ENCODE results near the gene C1orf159.

The C1orf159 gene

DNA sequence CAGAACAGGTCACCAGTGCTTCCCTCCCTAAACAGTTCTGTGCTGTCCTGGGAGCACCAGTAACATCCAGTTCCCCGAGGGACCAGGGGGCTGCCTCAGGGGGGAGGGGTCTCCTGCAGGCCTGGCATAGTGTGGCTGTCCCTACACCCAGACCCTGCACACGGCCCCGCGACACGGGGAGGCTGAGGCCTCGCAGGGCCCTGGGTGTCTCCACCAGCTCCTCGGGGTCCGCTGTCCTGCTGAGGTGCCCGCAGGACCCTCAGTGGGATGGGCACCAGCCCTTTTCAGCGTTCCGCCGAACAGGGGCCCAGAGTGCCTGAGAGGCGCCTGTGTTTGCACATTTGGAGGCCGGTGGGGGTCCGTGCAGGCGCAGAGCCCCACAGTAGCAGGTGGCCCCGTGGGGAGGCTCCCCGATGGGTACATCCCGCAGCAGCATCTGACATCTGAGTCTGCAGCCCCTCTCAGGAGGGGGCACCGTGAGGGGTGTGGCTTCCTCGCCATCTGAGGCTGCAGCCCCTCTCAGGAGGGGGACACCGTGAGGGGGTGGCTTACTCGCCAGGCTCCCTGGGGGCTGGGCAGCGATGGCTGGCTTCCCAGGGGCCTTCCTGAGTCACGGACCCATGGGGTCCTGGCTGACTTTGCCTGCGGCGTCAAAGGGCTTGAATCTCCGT, 18.5 kb upstream of the C1orf159 start:
- Histone ChIP-seq H3K27me3 (ENCODE audit: control insufficient read depth, insufficient read depth, low read length) (no peaks in the 10 kb centered on the region), H3K9ac (no peak overlapping the region), H3K27ac (no peak overlapping the region), H3K4me2 (ENCODE audit: low read length) (no peak overlapping the region), H2AFZ (no peak overlapping the region), H3K4me3 (ENCODE audit: low read depth, low read length) (no peak overlapping the region), H3K4me1 (no peaks in the 10 kb centered on the region), H3K36me3 (ENCODE audit: control insufficient read depth, insufficient read depth, low read length) (no peaks in the 10 kb centered on the region), H3K9me3 (ENCODE audit: control insufficient read depth, low read length) (no peaks in the 10 kb centered on the region), H3K79me2 (no peaks in the 10 kb centered on the region)
- TF ChIP-seq, protein P1, sequence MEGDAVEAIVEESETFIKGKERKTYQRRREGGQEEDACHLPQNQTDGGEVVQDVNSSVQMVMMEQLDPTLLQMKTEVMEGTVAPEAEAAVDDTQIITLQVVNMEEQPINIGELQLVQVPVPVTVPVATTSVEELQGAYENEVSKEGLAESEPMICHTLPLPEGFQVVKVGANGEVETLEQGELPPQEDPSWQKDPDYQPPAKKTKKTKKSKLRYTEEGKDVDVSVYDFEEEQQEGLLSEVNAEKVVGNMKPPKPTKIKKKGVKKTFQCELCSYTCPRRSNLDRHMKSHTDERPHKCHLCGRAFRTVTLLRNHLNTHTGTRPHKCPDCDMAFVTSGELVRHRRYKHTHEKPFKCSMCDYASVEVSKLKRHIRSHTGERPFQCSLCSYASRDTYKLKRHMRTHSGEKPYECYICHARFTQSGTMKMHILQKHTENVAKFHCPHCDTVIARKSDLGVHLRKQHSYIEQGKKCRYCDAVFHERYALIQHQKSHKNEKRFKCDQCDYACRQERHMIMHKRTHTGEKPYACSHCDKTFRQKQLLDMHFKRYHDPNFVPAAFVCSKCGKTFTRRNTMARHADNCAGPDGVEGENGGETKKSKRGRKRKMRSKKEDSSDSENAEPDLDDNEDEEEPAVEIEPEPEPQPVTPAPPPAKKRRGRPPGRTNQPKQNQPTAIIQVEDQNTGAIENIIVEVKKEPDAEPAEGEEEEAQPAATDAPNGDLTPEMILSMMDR (IDR thresholded peaks at IDR 0.05): no peak

- Histone ChIP-seq H3K27ac (no peak overlapping the region), H3K36me3 (ENCODE audit: control insufficient read depth, insufficient read depth, low read length) (no peaks in the 10 kb centered on the region), H3K79me2 (no peaks in the 10 kb centered on the region), H3K4me3 (ENCODE audit: low read depth, low read length) (no peak overlapping the region), H3K9ac (no peak overlapping the region), H3K9me3 (ENCODE audit: control insufficient read depth, low read length) (no peaks in the 10 kb centered on the region), H3K4me2 (ENCODE audit: low read length) (no peak overlapping the region), H3K4me1 (no peaks in the 10 kb centered on the region), H2AFZ (no peak overlapping the region), H3K27me3 (ENCODE audit: control insufficient read depth, insufficient read depth, low read length) (no peaks in the 10 kb centered on the region)
- TF ChIP-seq, protein P1 (IDR thresholded peaks at IDR 0.05): no peak
Measured at GRCh38 chr1:1132956-1133750, 17.3 kb upstream of the C1orf159 start.

GRCh38 chr1:1132042-1132950, 16.4 kb upstream of the C1orf159 start:
- Histone ChIP-seq H3K4me2 (ENCODE audit: low read length) (no peak overlapping the region), H3K27ac (no peak overlapping the region), H2AFZ (no peak overlapping the region), H3K79me2 (no peaks in the 10 kb centered on the region), H3K9me3 (ENCODE audit: control insufficient read depth, low read length) (no peaks in the 10 kb centered on the region), H3K9ac (no peak overlapping the region), H3K36me3 (ENCODE audit: control insufficient read depth, insufficient read depth, low read length) (no peaks in the 10 kb centered on the region), H3K4me3 (ENCODE audit: low read depth, low read length) (no peak overlapping the region), H3K4me1 (no peaks in the 10 kb centered on the region), H3K27me3 (ENCODE audit: control insufficient read depth, insufficient read depth, low read length) (no peaks in the 10 kb centered on the region)
- TF ChIP-seq, protein P1 (IDR thresholded peaks at IDR 0.05): no peak

GRCh38 chr1:1130206-1131120, 14.6 kb upstream of the C1orf159 start:
- no peak overlapping the region for H3K27ac ChIP-seq
- H3K36me3 ChIP-seq (ENCODE audit: control insufficient read depth, insufficient read depth, low read length): no peaks in the 10 kb centered on the region
- no peaks in the 10 kb centered on the region for H3K9me3 ChIP-seq (ENCODE audit: control insufficient read depth, low read length)
- H3K4me1 ChIP-seq: no peaks in the 10 kb centered on the region
- no peak overlapping the region for H2AFZ ChIP-seq
- no peaks in the 10 kb centered on the region for H3K27me3 ChIP-seq (ENCODE audit: control insufficient read depth, insufficient read depth, low read length)
- H3K9ac ChIP-seq: no peak overlapping the region
- H3K4me2 ChIP-seq (ENCODE audit: low read length): no peak overlapping the region
- H3K79me2 ChIP-seq: no peaks in the 10 kb centered on the region
- no peak overlapping the region for H3K4me3 ChIP-seq (ENCODE audit: low read depth, low read length)
- TF ChIP-seq, protein P1 (IDR thresholded peaks at IDR 0.05): no peak

All from parathyroid adenoma (tissue), 2 donors.